Measurements from ENCODE around the gene COL16A1. TPM values are rescaled to one million over a fixed set of nuclear protein-coding genes. Genes with fewer than 3 reads are reported as not detected.

The COL16A1 gene
- polyA plus RNA-seq, 1 of the 3 experiments (the other 2 are of a cell fraction): 10.4 TPM

DNA sequence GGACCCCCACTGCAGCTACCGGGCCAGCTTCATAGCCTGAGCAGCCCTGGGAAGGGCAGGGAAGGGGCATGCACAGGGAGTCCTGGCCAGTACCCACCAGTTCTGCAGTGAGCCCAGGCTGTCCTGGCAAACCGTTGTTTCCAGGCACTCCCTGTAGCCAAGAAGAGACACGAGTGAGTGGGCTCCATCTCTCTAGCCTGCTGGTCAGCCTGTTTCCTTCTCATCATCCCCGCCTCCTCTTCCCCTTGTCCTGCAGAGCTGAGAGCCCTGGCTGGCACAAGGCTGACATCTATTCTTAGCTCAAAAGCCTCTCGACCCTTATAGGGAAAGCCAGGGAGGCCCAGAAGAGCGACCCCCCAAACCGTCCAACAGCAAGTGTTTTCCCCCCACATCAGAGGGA lies 28.7 kb downstream of the COL16A1 start:
- CTCF ChIA-PET: interaction anchor here (1.0 to 2.3 kb wide), 4 partner anchors 11 to 289 kb away, joined by 4 to 8 read pairs (median 4); no protein-coding TSS in a partner anchor
- no peak overlapping the region for H3K9ac ChIP-seq

More for the DNA sequence above, 28.7 kb downstream of the COL16A1 start:
- H3K4me1 ChIP-seq (ENCODE audit: control insufficient read depth in 1 of 2, insufficient read depth in 2 of 2, low read depth in 1 of 2, low read length in 1 of 2): peaks cover 3 to 21% of the 10 kb centered on the region in 2 experiments
- no peak overlapping the region for H3K4me2 ChIP-seq
- H4K20me1 ChIP-seq (ENCODE audit: insufficient read depth): no peaks in the 10 kb centered on the region
- no peak overlapping the region for H3K4me3 ChIP-seq (ENCODE audit: low read depth in 2 of 2, low read length in 1 of 2)
- H3K9me2 ChIP-seq: no peaks in the 10 kb centered on the region
- H3K27ac ChIP-seq (ENCODE audit: low read depth in 2 of 2, low read length in 1 of 2): no peak overlapping the region
- no peaks in the 10 kb centered on the region for H3K36me3 ChIP-seq (replicated peaks in 1 of 2; ENCODE audit: control insufficient read depth in 1 of 2, insufficient read depth in 2 of 2, low read length in 1 of 2)
- H2AFZ ChIP-seq (ENCODE audit: low read depth): no peak overlapping the region
- 95% methylated on average over 6 of the region's 7 CpGs for WGBS (ENCODE audit: low lambda C conversion rate)
- no peaks in the 10 kb centered on the region for H3K9me3 ChIP-seq
- H3K27me3 ChIP-seq (ENCODE audit: insufficient read depth): no peaks in the 10 kb centered on the region
- POLR2A ChIA-PET: interaction anchor here (0.6 kb wide), 1 partner anchor 244 kb away, joined by 8 read pairs; no protein-coding TSS in a partner anchor
- no peak for DNase-seq
- TF ChIP-seq RAD21 (IDR thresholded peaks at IDR 0.05; ENCODE audit: low read length): no peak
- TF ChIP-seq, protein P1, sequence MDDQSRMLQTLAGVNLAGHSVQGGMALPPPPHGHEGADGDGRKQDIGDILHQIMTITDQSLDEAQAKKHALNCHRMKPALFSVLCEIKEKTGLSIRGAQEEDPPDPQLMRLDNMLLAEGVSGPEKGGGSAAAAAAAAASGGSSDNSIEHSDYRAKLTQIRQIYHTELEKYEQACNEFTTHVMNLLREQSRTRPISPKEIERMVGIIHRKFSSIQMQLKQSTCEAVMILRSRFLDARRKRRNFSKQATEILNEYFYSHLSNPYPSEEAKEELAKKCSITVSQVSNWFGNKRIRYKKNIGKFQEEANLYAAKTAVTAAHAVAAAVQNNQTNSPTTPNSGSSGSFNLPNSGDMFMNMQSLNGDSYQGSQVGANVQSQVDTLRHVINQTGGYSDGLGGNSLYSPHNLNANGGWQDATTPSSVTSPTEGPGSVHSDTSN (IDR thresholded peaks at IDR 0.05): no peak
- TF ChIP-seq, protein P2, sequence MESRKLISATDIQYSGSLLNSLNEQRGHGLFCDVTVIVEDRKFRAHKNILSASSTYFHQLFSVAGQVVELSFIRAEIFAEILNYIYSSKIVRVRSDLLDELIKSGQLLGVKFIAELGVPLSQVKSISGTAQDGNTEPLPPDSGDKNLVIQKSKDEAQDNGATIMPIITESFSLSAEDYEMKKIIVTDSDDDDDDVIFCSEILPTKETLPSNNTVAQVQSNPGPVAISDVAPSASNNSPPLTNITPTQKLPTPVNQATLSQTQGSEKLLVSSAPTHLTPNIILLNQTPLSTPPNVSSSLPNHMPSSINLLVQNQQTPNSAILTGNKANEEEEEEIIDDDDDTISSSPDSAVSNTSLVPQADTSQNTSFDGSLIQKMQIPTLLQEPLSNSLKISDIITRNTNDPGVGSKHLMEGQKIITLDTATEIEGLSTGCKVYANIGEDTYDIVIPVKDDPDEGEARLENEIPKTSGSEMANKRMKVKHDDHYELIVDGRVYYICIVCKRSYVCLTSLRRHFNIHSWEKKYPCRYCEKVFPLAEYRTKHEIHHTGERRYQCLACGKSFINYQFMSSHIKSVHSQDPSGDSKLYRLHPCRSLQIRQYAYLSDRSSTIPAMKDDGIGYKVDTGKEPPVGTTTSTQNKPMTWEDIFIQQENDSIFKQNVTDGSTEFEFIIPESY (IDR thresholded peaks at IDR 0.05; ENCODE audit: borderline replicate concordance, low read depth): no peak
- no peak for TF ChIP-seq CHD2 (IDR thresholded peaks at IDR 0.05; ENCODE audit: low read length, partially characterized antibody)
- no peak for TF ChIP-seq FOSL2 (IDR thresholded peaks at IDR 0.05; ENCODE audit: borderline replicate concordance, low read depth)
- no peak for TF ChIP-seq TCF12 (IDR thresholded peaks at IDR 0.05)
- TF ChIP-seq, protein P3, sequence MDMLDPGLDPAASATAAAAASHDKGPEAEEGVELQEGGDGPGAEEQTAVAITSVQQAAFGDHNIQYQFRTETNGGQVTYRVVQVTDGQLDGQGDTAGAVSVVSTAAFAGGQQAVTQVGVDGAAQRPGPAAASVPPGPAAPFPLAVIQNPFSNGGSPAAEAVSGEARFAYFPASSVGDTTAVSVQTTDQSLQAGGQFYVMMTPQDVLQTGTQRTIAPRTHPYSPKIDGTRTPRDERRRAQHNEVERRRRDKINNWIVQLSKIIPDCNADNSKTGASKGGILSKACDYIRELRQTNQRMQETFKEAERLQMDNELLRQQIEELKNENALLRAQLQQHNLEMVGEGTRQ (IDR thresholded peaks at IDR 0.05; ENCODE audit: borderline replicate concordance, low read depth, low read length): no peak
- TF ChIP-seq TAF1 (IDR thresholded peaks at IDR 0.05; ENCODE audit: borderline replicate concordance, low read depth, low read length): no peak
- TF ChIP-seq MXI1 (IDR thresholded peaks at IDR 0.05; ENCODE audit: low read depth, low read length): no peak
- TF ChIP-seq MEF2A (IDR thresholded peaks at IDR 0.05; ENCODE audit: borderline replicate concordance, low read depth): no peak
- TF ChIP-seq SMC3 (IDR thresholded peaks at IDR 0.05; ENCODE audit: low read depth, low read length): no peak
- no peak for TF ChIP-seq GABPA (IDR thresholded peaks at IDR 0.05; ENCODE audit: low read depth)
- no peak for TF ChIP-seq RCOR1 (IDR thresholded peaks at IDR 0.05; ENCODE audit: low read length)
- TF ChIP-seq, protein P4, sequence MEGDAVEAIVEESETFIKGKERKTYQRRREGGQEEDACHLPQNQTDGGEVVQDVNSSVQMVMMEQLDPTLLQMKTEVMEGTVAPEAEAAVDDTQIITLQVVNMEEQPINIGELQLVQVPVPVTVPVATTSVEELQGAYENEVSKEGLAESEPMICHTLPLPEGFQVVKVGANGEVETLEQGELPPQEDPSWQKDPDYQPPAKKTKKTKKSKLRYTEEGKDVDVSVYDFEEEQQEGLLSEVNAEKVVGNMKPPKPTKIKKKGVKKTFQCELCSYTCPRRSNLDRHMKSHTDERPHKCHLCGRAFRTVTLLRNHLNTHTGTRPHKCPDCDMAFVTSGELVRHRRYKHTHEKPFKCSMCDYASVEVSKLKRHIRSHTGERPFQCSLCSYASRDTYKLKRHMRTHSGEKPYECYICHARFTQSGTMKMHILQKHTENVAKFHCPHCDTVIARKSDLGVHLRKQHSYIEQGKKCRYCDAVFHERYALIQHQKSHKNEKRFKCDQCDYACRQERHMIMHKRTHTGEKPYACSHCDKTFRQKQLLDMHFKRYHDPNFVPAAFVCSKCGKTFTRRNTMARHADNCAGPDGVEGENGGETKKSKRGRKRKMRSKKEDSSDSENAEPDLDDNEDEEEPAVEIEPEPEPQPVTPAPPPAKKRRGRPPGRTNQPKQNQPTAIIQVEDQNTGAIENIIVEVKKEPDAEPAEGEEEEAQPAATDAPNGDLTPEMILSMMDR (IDR thresholded peaks at IDR 0.05): no peak
- TF ChIP-seq, protein P5, sequence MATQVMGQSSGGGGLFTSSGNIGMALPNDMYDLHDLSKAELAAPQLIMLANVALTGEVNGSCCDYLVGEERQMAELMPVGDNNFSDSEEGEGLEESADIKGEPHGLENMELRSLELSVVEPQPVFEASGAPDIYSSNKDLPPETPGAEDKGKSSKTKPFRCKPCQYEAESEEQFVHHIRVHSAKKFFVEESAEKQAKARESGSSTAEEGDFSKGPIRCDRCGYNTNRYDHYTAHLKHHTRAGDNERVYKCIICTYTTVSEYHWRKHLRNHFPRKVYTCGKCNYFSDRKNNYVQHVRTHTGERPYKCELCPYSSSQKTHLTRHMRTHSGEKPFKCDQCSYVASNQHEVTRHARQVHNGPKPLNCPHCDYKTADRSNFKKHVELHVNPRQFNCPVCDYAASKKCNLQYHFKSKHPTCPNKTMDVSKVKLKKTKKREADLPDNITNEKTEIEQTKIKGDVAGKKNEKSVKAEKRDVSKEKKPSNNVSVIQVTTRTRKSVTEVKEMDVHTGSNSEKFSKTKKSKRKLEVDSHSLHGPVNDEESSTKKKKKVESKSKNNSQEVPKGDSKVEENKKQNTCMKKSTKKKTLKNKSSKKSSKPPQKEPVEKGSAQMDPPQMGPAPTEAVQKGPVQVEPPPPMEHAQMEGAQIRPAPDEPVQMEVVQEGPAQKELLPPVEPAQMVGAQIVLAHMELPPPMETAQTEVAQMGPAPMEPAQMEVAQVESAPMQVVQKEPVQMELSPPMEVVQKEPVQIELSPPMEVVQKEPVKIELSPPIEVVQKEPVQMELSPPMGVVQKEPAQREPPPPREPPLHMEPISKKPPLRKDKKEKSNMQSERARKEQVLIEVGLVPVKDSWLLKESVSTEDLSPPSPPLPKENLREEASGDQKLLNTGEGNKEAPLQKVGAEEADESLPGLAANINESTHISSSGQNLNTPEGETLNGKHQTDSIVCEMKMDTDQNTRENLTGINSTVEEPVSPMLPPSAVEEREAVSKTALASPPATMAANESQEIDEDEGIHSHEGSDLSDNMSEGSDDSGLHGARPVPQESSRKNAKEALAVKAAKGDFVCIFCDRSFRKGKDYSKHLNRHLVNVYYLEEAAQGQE (IDR thresholded peaks at IDR 0.05; ENCODE audit: low read depth, low read length): no peak
- no peak for TF ChIP-seq SIN3A (IDR thresholded peaks at IDR 0.05; ENCODE audit: borderline replicate concordance, low read depth, low read length)
- no peak for TF ChIP-seq RXRA (IDR thresholded peaks at IDR 0.05; ENCODE audit: borderline replicate concordance, low read depth)
- TF ChIP-seq, protein P6, sequence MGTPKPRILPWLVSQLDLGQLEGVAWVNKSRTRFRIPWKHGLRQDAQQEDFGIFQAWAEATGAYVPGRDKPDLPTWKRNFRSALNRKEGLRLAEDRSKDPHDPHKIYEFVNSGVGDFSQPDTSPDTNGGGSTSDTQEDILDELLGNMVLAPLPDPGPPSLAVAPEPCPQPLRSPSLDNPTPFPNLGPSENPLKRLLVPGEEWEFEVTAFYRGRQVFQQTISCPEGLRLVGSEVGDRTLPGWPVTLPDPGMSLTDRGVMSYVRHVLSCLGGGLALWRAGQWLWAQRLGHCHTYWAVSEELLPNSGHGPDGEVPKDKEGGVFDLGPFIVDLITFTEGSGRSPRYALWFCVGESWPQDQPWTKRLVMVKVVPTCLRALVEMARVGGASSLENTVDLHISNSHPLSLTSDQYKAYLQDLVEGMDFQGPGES (IDR thresholded peaks at IDR 0.05; ENCODE audit: low read depth, low read length): no peak
- no peak for TF ChIP-seq YY1 (IDR thresholded peaks at IDR 0.05; ENCODE audit: low read depth)
- TF ChIP-seq, protein P7, sequence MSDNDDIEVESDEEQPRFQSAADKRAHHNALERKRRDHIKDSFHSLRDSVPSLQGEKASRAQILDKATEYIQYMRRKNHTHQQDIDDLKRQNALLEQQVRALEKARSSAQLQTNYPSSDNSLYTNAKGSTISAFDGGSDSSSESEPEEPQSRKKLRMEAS (IDR thresholded peaks at IDR 0.05; ENCODE audit: low read depth): no peak
- no peaks in the 10 kb centered on the region for H3F3A ChIP-seq (replicated peaks; ENCODE audit: insufficient read depth)
- no peaks in the 10 kb centered on the region for H3K79me2 ChIP-seq (ENCODE audit: insufficient read depth)

All from SK-N-SH (cell line).